ENCODE measurements around the gene RBFOX2.

The RBFOX2 gene

DNA sequence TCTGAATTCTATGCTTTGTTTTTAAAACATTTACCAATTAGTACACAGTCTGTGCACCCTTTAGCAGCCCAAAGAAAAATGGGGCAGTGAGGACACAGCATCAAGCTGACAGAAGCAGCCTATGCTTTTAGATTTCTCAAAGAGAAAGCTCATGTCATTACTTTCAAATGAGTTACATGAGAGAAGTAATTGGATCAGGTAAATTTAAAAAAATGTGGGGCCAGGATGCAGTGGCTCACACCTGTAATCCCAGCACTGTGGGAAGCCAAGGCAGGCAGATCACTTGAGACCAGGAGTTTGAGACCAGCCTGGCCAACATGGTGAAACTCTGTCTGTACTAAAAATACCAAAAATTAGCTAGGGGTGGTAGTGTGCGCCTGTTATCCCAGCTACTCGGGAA is 253.3 kb downstream of the RBFOX2 start:
- TF ChIP-seq, protein P1, sequence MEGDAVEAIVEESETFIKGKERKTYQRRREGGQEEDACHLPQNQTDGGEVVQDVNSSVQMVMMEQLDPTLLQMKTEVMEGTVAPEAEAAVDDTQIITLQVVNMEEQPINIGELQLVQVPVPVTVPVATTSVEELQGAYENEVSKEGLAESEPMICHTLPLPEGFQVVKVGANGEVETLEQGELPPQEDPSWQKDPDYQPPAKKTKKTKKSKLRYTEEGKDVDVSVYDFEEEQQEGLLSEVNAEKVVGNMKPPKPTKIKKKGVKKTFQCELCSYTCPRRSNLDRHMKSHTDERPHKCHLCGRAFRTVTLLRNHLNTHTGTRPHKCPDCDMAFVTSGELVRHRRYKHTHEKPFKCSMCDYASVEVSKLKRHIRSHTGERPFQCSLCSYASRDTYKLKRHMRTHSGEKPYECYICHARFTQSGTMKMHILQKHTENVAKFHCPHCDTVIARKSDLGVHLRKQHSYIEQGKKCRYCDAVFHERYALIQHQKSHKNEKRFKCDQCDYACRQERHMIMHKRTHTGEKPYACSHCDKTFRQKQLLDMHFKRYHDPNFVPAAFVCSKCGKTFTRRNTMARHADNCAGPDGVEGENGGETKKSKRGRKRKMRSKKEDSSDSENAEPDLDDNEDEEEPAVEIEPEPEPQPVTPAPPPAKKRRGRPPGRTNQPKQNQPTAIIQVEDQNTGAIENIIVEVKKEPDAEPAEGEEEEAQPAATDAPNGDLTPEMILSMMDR (conservative IDR thresholded peaks at IDR 0.05; ENCODE audit: low read depth, low read length): no peak
- no peak overlapping the region for H3K4me3 ChIP-seq (ENCODE audit: low read length)

DNA sequence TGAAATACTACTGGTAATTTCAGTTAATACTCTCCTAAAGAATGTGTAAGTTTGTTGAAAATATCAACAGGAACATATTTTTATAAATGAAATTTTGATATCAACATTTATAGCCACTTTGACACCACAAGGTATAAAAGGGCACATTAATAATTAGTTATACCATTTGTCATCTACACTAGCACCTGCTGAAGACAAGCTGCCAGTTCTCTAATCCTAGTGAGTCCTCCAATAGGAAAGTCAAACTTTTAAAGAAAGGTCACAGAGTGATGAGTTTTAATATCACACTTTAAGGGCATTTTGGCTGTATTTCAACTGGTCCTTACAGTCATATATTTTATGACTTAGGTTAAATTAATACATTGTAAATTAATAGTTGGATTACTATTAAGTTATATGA is 258.6 kb downstream of the RBFOX2 start:
- TF ChIP-seq, protein P1 (conservative IDR thresholded peaks at IDR 0.05; ENCODE audit: low read depth, low read length): no peak
- DNase-seq (ENCODE audit: low read depth): no peak
- no peak overlapping the region for H3K4me3 ChIP-seq (ENCODE audit: low read length)

More for the DNA sequence above, 253.3 kb downstream of the RBFOX2 start:
- no peak for DNase-seq (ENCODE audit: low read depth)

DNA sequence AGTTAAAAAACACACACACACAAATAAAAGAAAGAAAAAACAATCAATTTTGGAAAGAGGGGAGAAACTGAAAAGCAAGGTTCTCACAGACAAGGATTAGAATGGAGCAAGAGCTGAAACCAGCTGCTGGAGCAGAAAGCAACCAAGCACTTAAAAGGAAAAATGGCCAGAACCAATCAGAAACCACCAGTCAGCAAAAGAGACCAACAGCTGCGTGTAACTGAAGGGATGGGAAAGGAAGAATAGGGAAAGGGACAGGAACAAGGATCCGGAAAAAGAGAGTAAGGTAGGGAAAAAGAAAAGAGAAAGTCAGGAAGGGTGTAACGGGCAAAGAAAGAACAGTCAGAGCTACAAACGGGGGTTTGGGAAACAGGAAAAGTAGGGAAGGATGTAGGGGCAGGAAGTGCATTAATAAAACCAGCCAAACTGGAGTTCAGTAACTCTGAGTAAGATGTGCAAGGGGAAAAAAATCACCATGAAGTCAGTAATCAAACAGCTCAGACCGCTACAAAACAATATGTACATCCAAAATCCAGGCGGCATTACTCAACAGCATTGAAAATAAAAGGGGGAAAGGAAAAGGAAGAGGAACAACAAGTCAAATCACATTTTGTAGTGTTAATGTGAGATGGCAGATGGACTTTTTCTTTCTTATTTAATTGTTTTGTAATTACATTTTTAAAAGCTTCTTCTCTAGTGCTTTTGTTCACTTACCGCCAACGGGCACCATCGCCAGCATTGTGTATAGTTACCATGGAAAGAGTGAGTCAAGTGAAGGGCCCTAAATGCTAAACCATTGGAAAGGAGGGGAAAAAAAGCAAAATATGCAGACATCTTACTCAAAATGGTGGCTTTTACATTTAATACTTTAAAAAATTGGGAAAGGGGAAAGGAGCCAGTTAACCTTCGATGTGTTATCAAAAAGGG is 261.7 kb downstream of the RBFOX2 start:
- no peak for DNase-seq (ENCODE audit: low read depth)
- TF ChIP-seq, protein P1 (conservative IDR thresholded peaks at IDR 0.05; ENCODE audit: low read depth, low read length): no peak
- H3K4me3 ChIP-seq (ENCODE audit: low read length): no peak overlapping the region

DNA sequence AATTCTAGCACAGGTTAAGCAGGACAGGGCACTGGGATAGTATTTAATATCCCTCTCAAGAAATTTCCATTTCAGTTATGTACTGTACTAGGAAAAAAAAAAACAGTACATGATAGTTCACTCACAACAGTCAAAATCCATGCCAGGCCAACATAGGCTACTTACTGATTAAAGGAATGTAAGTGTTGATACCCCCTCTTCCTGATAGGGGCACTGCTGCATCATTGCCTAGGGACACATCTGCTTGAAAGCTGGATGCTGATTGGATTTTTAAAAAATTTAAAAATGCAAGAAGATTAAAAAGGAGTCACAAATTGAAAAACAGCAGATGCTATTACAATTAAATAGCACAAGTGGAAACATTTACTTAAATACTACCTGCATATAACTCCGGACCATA is 267.6 kb downstream of the RBFOX2 start:
- DNase-seq (ENCODE audit: low read depth): no peak
- no peak overlapping the region for H3K4me3 ChIP-seq (ENCODE audit: low read length)
- TF ChIP-seq, protein P1 (conservative IDR thresholded peaks at IDR 0.05; ENCODE audit: low read depth, low read length): peak; percentile 48

DNA sequence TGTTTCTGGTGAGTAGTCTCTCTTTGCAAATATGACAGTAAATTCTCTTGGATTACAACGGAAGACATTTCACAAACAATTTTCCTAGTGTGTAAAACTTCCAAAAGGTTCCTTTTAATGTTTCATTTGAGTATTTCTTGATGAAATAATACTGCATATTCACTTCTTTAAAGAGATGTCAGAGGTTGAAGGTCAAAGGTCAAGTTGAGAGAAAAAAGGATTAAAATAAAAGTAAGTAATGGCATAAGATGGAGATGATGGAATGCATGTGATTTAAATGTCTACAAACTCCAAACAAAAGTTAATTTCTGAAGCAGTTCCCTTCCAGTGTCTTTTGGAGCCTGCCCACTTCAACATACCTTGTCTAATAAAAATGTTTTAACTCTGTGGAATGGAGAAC is 270.2 kb downstream of the RBFOX2 start:
- DNase-seq (ENCODE audit: low read depth): no peak
- TF ChIP-seq, protein P1 (conservative IDR thresholded peaks at IDR 0.05; ENCODE audit: low read depth, low read length): no peak
- H3K4me3 ChIP-seq (ENCODE audit: low read length): no peak overlapping the region

DNA sequence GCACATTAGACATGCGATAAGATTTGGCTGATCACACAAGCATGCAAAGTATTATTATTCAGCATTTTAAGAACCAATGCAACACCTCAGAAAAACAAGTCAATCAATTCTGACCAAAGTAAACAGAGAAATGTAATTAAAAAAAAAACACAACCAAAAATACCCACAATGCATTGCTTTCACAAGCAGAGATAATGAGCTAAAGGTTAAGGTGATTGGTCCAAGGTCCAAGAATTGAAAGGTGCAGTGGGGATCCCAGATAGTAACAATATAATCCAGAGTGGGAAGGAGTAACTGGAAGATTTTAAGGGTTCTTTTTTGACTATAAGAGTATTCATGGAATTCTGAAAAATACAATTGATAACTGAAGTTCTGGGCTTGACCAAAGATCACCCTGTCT is 271.9 kb downstream of the RBFOX2 start:
- DNase-seq (ENCODE audit: low read depth): no peak
- TF ChIP-seq, protein P1 (conservative IDR thresholded peaks at IDR 0.05; ENCODE audit: low read depth, low read length): no peak
- no peak overlapping the region for H3K4me3 ChIP-seq (ENCODE audit: low read length)

DNA sequence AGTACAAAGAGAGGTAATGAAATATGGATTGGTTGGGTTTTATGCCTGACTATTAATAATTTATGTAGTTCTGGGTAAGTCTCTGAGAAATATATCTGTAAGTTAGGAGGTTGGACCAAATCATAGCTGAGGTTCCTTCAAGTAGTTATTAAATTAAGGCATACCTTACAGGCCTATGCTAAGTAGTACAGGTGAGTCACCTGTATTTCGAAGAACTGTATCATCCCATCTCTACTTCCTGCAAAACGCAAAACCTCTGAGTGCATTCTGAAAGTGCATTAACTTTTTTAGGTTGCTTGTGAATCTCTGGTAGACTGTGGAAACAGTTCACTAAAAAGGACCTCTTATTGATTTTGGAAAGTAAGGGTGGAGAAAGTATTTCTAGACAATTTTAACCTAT is 273.9 kb downstream of the RBFOX2 start:
- DNase-seq (ENCODE audit: low read depth): no peak
- H3K4me3 ChIP-seq (ENCODE audit: low read length): no peak overlapping the region
- TF ChIP-seq, protein P1 (conservative IDR thresholded peaks at IDR 0.05; ENCODE audit: low read depth, low read length): no peak

Data from retinal pigment epithelial cell (primary cell).